SK-N-MC (cell line): Measurements from ENCODE around the gene KIAA0513.

Experiments used
- EZH2 ChIP-seq: fragments of 200-600 bp; sonication (generic); IDR thresholded peaks from one replicate; pipeline ENCODE4 v1.6.1; 2017; ENCODE audit warnings: antibody characterized with exemption
- FOXP2 ChIP-seq: optimal IDR thresholded peaks from 2 replicates; pipeline ENCODE3; 2011; ENCODE audit warnings: mild to moderate bottlenecking, moderate library complexity; ENCODE audit not compliant: insufficient read depth; ENCODE audit errors: extremely low read length, control extremely low read depth
- POLR2AphosphoS5 ChIP-seq: IDR thresholded peaks from 2 replicates; pipeline ENCODE4 v1.6.1; 2012; ENCODE audit warnings: mild to moderate bottlenecking, low read depth, low read length, borderline replicate concordance

GRCh38 chr16:85142771-85143211 lies 115.2 kb downstream of the KIAA0513 start:
- TF ChIP-seq POLR2AphosphoS5, result no peak
- TF ChIP-seq EZH2, result no peak
- TF ChIP-seq FOXP2, result no peak
